ENCODE data around the gene SLC35D2. TPM values are rescaled to one million over a fixed set of nuclear protein-coding genes. Genes with fewer than 3 reads are reported as not detected.
"Not testable (repeated sequence)": the region's sequence is repeated elsewhere in the genome, so short reads cannot be mapped to it uniquely, and the experiment has no call there.

SLC35D2 gene
- total RNA-seq, 2 experiments from 2014 or later = 8.1 to 8.5 TPM

DNA sequence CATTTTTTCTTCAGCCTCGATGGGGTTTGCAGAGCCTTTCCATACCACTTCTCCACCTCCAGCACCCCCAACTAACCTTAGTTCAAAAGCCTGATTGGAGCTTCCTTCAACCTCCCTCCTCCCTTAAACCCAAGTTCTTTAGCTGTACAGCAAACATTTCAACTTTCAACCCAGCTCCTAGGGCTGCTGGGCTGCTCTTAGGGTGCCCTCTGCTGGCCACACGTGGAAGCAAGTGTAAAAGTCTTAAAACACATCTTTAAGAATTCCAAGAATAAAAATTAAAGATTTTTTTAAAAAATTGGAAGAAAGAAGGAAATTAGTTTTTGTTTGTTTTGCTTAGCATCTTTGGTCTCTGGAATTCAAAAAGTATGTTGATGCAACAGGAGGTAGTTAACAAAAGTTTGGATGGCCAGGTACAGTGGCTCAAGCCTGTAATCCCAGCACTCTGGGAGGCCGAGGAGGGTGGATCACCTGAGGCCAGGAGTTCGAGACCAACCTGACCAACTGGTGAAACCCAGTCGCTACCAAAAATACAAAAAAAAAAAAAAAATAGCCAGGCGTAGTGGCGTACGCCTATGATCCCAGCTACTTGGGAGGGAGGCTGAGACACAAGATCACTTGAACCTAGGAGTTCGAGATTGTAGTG lies 66.1 kb downstream of the SLC35D2 start:
- no peak overlapping the region for H3K4me3 Mint-ChIP-seq
- intact Hi-C loops (cut with micrococcal nuclease) = loop anchor here (1.0 to 5.0 kb wide), 2 partner anchors 85 to 100 kb away; no protein-coding TSS in a partner anchor
- H3K9me3 Mint-ChIP-seq = peaks cover 14% of the 10 kb centered on the region
- ChIA-PET CTCF (interaction anchor here (0.6 to 3.0 kb wide), 30 partner anchors 9 to 1011 kb away, joined by 3 to 60 read pairs (median 4); partner anchors contain the start of gene HSD17B3), POLR2A (no interaction called here)
- H3K36me3 Mint-ChIP-seq = peaks cover 11% of the 10 kb centered on the region
- no peak overlapping the region for H3K27ac Mint-ChIP-seq
- H3K4me1 Mint-ChIP-seq (ENCODE audit: low read depth) = no peaks in the 10 kb centered on the region
- H3K27me3 Mint-ChIP-seq = no peaks in the 10 kb centered on the region
- DNase-seq = peak; percentile 55

DNA sequence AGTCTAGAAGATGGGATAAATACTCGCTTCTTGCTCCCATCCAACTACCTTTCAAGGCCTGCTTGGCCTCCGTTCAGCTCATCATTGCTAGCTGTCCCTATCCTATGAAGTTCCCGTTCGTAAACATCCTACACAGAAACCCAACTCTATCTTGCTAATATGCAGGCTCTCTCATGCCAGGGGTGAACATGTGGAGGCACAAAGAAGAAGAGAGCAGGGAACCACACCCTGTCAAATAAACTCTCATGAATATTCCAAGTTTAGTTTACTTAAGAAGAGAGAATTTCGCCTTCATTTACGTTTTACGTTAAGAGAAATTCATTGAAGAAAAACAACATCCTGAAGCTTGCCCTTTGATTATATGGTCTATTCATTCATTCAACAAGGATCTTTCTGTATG lies 73.7 kb downstream of the SLC35D2 start:
- CTCF ChIA-PET = interaction anchor here (0.8 to 1.6 kb wide), 5 partner anchors 8 to 76 kb away, joined by 3 to 14 read pairs (median 3); no protein-coding TSS in a partner anchor
- no peaks in the 10 kb centered on the region for H3K27me3 Mint-ChIP-seq
- DNase-seq = no peak
- no peak overlapping the region for H3K27ac Mint-ChIP-seq
- peaks cover 14% of the 10 kb centered on the region for H3K36me3 Mint-ChIP-seq
- H3K4me3 Mint-ChIP-seq = no peak overlapping the region
- peaks cover 18% of the 10 kb centered on the region for H3K9me3 Mint-ChIP-seq
- intact Hi-C loops (cut with micrococcal nuclease) = no loop called here
- no peaks in the 10 kb centered on the region for H3K4me1 Mint-ChIP-seq (ENCODE audit: low read depth)
- POLR2A ChIA-PET = no interaction called here

GRCh38 chr9:96306958-96307357 lies 76.6 kb downstream of the SLC35D2 start:
- POLR2A ChIA-PET; intact Hi-C loops (cut with micrococcal nuclease); H3K36me3 Mint-ChIP-seq; H3K27ac Mint-ChIP-seq; H3K4me1 Mint-ChIP-seq (ENCODE audit: low read depth); DNase-seq; H3K27me3 Mint-ChIP-seq; H3K9me3 Mint-ChIP-seq; H3K4me3 Mint-ChIP-seq: not testable (repeated sequence)
- CTCF ChIA-PET = interaction anchor here (1.1 kb wide), 1 partner anchor 10 kb away, joined by 4 read pairs; no protein-coding TSS in a partner anchor

DNA sequence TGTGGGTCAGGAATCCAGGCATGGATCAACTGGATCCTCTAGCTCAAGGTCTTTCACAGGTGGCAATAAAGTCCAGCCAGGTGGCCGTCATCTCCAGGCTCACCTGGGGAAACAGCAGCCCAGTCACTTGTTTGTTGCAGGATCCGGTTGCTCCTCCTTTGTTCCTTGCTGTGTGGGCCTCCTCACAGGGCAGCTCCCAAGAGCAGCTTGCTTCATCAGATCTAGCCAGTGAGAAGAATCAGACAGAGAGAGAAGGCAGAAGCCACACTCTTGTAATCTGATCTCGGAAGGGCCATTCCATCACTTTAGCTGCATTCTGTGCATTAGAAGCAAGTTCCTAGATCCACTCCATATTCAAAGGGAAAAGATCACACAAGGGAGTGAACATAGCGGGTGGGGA lies 78.3 kb downstream of the SLC35D2 start:
- H3K27ac Mint-ChIP-seq = no peak overlapping the region
- H3K27me3 Mint-ChIP-seq = no peaks in the 10 kb centered on the region
- H3K4me3 Mint-ChIP-seq = no peak overlapping the region
- no peaks in the 10 kb centered on the region for H3K36me3 Mint-ChIP-seq
- H3K4me1 Mint-ChIP-seq (ENCODE audit: low read depth) = no peaks in the 10 kb centered on the region
- intact Hi-C loops (cut with micrococcal nuclease) = no loop called here
- no peak for DNase-seq
- ChIA-PET CTCF (interaction anchor here (0.8 to 1.1 kb wide), 5 partner anchors 9 to 59 kb away, joined by 3 to 4 read pairs (median 3); no protein-coding TSS in a partner anchor), POLR2A (no interaction called here)
- no peaks in the 10 kb centered on the region for H3K9me3 Mint-ChIP-seq

GRCh38 chr9:96304230-96304629 lies 79.3 kb downstream of the SLC35D2 start:
- ChIA-PET CTCF (interaction anchor here (1.0 kb wide), 2 partner anchors 11 to 13 kb away, joined by 4 read pairs; no protein-coding TSS in a partner anchor), POLR2A (no interaction called here)
- H3K36me3 Mint-ChIP-seq = no peaks in the 10 kb centered on the region
- no peak overlapping the region for H3K4me3 Mint-ChIP-seq
- intact Hi-C loops (cut with micrococcal nuclease) = no loop called here
- H3K27ac Mint-ChIP-seq = no peak overlapping the region
- no peak for DNase-seq
- H3K27me3 Mint-ChIP-seq = no peaks in the 10 kb centered on the region
- H3K4me1 Mint-ChIP-seq (ENCODE audit: low read depth) = no peaks in the 10 kb centered on the region
- no peaks in the 10 kb centered on the region for H3K9me3 Mint-ChIP-seq

GRCh38 chr9:96302021-96302420 lies 81.5 kb downstream of the SLC35D2 start, which contains the start of gene HSD17B3:
HSD17B3 (minus strand) TSS chr9:96302176; CDS start chr9:96302104, 72 bp downstream.
- no peak for DNase-seq
- ChIA-PET CTCF (interaction anchor here (1.4 kb wide), 1 partner anchor 15 kb away, joined by 5 read pairs; no protein-coding TSS in a partner anchor), POLR2A (no interaction called here)
- Mint-ChIP-seq H3K4me1 (ENCODE audit: low read depth) (no peaks in the 10 kb centered on the region), H3K36me3 (no peaks in the 10 kb centered on the region), H3K27me3 (no peaks in the 10 kb centered on the region), H3K27ac (no peak within 1 kb of the TSS), H3K4me3 (no peak within 1 kb of the TSS), H3K9me3 (no peaks in the 10 kb centered on the region)
- intact Hi-C loops (cut with micrococcal nuclease) = no loop called here

DNA sequence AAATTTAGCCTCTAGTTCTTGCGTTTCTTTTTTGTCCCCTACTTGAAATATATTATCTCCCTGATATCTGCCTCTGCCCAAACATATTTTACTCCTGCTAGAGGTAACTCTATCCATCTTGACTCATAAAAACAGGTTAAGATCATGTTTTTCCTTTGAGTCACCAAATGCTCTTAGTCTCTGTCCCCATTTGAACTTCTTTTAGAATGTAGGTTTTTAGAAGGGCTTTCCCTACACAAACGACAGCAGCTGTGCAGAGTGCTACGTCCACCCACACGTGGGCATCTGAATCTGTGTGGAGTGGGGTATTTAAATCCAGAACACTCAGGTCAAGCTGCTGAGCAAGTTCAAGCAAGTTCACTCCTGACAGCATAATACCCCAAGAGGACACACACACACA lies 83.7 kb downstream of the SLC35D2 start:
- peaks cover 3% of the 10 kb centered on the region for H3K36me3 Mint-ChIP-seq
- H3K9me3 Mint-ChIP-seq = peaks cover 4% of the 10 kb centered on the region
- intact Hi-C loops (cut with micrococcal nuclease) = no loop called here
- H3K4me3 Mint-ChIP-seq = no peak overlapping the region
- CTCF ChIA-PET = no interaction called here
- H3K27me3 Mint-ChIP-seq = peaks cover 4% of the 10 kb centered on the region
- POLR2A ChIA-PET = no interaction called here
- DNase-seq = no peak
- no peak overlapping the region for H3K27ac Mint-ChIP-seq
- H3K4me1 Mint-ChIP-seq (ENCODE audit: low read depth) = no peaks in the 10 kb centered on the region

- Mint-ChIP-seq H3K36me3 (peaks cover 3% of the 10 kb centered on the region), H3K4me1 (ENCODE audit: low read depth) (no peaks in the 10 kb centered on the region), H3K27ac (no peak overlapping the region), H3K27me3 (peaks cover 4% of the 10 kb centered on the region), H3K4me3 (no peak overlapping the region), H3K9me3 (peaks cover 4% of the 10 kb centered on the region)
- intact Hi-C loops (cut with micrococcal nuclease) = no loop called here
- ChIA-PET CTCF (no interaction called here), POLR2A (no interaction called here)
- no peak for DNase-seq
Observed at GRCh38 chr9:96294159-96294545, 89.4 kb downstream of the SLC35D2 start.

- Mint-ChIP-seq H3K4me1 (ENCODE audit: low read depth) (no peaks in the 10 kb centered on the region), H3K4me3 (no peak overlapping the region), H3K27me3 (peaks cover 4% of the 10 kb centered on the region), H3K9me3 (peaks cover 4% of the 10 kb centered on the region), H3K27ac (no peak overlapping the region), H3K36me3 (peaks cover 3% of the 10 kb centered on the region)
- DNase-seq = no peak
- ChIA-PET POLR2A (no interaction called here), CTCF (interaction anchor here (0.6 to 1.1 kb wide), 3 partner anchors 9 to 24 kb away, joined by 3 to 4 read pairs (median 3); no protein-coding TSS in a partner anchor)
- intact Hi-C loops (cut with micrococcal nuclease) = no loop called here
Observed at GRCh38 chr9:96293498-96294158, 89.9 kb downstream of the SLC35D2 start.

- POLR2A ChIA-PET = no interaction called here
- no peak for DNase-seq
- H3K27me3 Mint-ChIP-seq = no peaks in the 10 kb centered on the region
- H3K27ac Mint-ChIP-seq = no peak overlapping the region
- CTCF ChIA-PET = interaction anchor here (0.7 kb wide), 1 partner anchor 1608 kb away, joined by 3 read pairs; no protein-coding TSS in a partner anchor
- no peaks in the 10 kb centered on the region for H3K36me3 Mint-ChIP-seq
- no peak overlapping the region for H3K4me3 Mint-ChIP-seq
- H3K4me1 Mint-ChIP-seq (ENCODE audit: low read depth) = no peaks in the 10 kb centered on the region
- H3K9me3 Mint-ChIP-seq = no peaks in the 10 kb centered on the region
- intact Hi-C loops (cut with micrococcal nuclease) = no loop called here
Observed at GRCh38 chr9:96289392-96289791, 94.1 kb downstream of the SLC35D2 start.

- H3K27ac Mint-ChIP-seq = no peak overlapping the region
- no peaks in the 10 kb centered on the region for H3K9me3 Mint-ChIP-seq
- intact Hi-C loops (cut with micrococcal nuclease) = no loop called here
- no peak overlapping the region for H3K4me3 Mint-ChIP-seq
- ChIA-PET POLR2A (no interaction called here), CTCF (no interaction called here)
- peaks cover 2% of the 10 kb centered on the region for H3K36me3 Mint-ChIP-seq
- no peaks in the 10 kb centered on the region for H3K4me1 Mint-ChIP-seq (ENCODE audit: low read depth)
- DNase-seq = no peak
- no peaks in the 10 kb centered on the region for H3K27me3 Mint-ChIP-seq
Observed at GRCh38 chr9:96281641-96282040, 101.9 kb downstream of the SLC35D2 start.

- POLR2A ChIA-PET = no interaction called here
- H3K36me3 Mint-ChIP-seq = peaks cover 3% of the 10 kb centered on the region
- CTCF ChIA-PET = interaction anchor here (0.9 kb wide), 1 partner anchor 19 kb away, joined by 3 read pairs; no protein-coding TSS in a partner anchor
- peaks cover 10% of the 10 kb centered on the region for H3K9me3 Mint-ChIP-seq
- H3K27me3 Mint-ChIP-seq = no peaks in the 10 kb centered on the region
- H3K4me1 Mint-ChIP-seq (ENCODE audit: low read depth) = no peaks in the 10 kb centered on the region
- H3K27ac Mint-ChIP-seq = no peak overlapping the region
- DNase-seq = no peak
- intact Hi-C loops (cut with micrococcal nuclease) = no loop called here
- H3K4me3 Mint-ChIP-seq = no peak overlapping the region
Observed at GRCh38 chr9:96279932-96280331, 103.6 kb downstream of the SLC35D2 start.
